HG03521 (cell line): ENCODE measurements around the gene MAP3K10.

Source experiments
- ATAC-seq: cut with Tn5 transposase; IDR thresholded peaks from one replicate; pipeline ENCODE4 v1.9.1; 2021; ENCODE audit warnings: mild to moderate bottlenecking, moderate library complexity; ENCODE audit not compliant: unreplicated experiment

The MAP3K10 gene

GRCh38 chr19:40232479-40232878, 41.3 kb downstream of the MAP3K10 start:
- no peak for ATAC-seq

- ATAC-seq = no peak
These were observed 42.0 kb downstream of the MAP3K10 start for GRCh38 chr19:40232949-40233810.

- no peak for ATAC-seq
These were observed 42.7 kb downstream of the MAP3K10 start for GRCh38 chr19:40233811-40234389.

- no peak for ATAC-seq
These were observed 43.4 kb downstream of the MAP3K10 start for GRCh38 chr19:40234429-40235237.

GRCh38 chr19:40235238-40236025, 44.2 kb downstream of the MAP3K10 start:
- no peak for ATAC-seq

- ATAC-seq = no peak
These were observed 44.8 kb downstream of the MAP3K10 start for GRCh38 chr19:40236026-40236355.

- ATAC-seq = no peak
These were observed 45.1 kb downstream of the MAP3K10 start for GRCh38 chr19:40236366-40236765.

GRCh38 chr19:40237791-40238190, 46.6 kb downstream of the MAP3K10 start:
- no peak for ATAC-seq

GRCh38 chr19:40238775-40239174, 47.5 kb downstream of the MAP3K10 start:
- ATAC-seq = no peak

- no peak for ATAC-seq
These were observed 48.4 kb downstream of the MAP3K10 start for GRCh38 chr19:40239415-40240226.

GRCh38 chr19:40240332-40240731, 49.1 kb downstream of the MAP3K10 start:
- ATAC-seq = no peak

GRCh38 chr19:40241125-40241808, 50.0 kb downstream of the MAP3K10 start:
- ATAC-seq = no peak

- ATAC-seq = no peak
These were observed 50.7 kb downstream of the MAP3K10 start for GRCh38 chr19:40241809-40242384.

GRCh38 chr19:40242480-40242879, 51.3 kb downstream of the MAP3K10 start:
- no peak for ATAC-seq

GRCh38 chr19:40243181-40243580, 52.0 kb downstream of the MAP3K10 start:
- ATAC-seq = no peak

- ATAC-seq = no peak
These were observed 53.5 kb downstream of the MAP3K10 start for GRCh38 chr19:40244579-40245317.

- ATAC-seq = no peak
These were observed 54.4 kb downstream of the MAP3K10 start for GRCh38 chr19:40245506-40246128.
